ENCODE data around the gene GPHN.

GRCh38 chr14:66662374-66662773 is 154.4 kb downstream of the GPHN start:
- TF ChIP-seq CTCF (IDR thresholded peaks at IDR 0.05) (peak in 2 of 7 experiments; percentile 20 to 47), POLR2A (IDR thresholded peaks at IDR 0.05) (no peak)
